Psoas muscle (tissue), 8 donors: Measurements from ENCODE around the gene RSPH6A. TPM values are rescaled to one million over a fixed set of nuclear protein-coding genes. Genes with fewer than 3 reads are reported as not detected.

Experiments
- ATAC-seq, 4 donors: fragments of 200-7000 bp; cut with Tn5 transposase; one replicate each; pipeline ENCODE4 v1.9.1; 2020; ENCODE audit warnings: moderate library complexity in 3 of 4, mild to moderate bottlenecking in 2 of 4
- DNase-seq, 2 donors: peaks; one replicate each; pipeline ENCODE4 v3.0.0-alpha.2; 2020
- H3K27ac ChIP-seq: fragments of 200-600 bp; one replicate; pipeline ENCODE4 v1.8.0; 2022
- H3K27me3 ChIP-seq, 3 donors: fragments of 200-600 bp in 1 of 3; one replicate each; pipeline versions ENCODE4 v1.6.1 to v1.8.0; 2013 to 2022; ENCODE audit warnings: low read length in 2 of 3, mild to moderate bottlenecking in 2 of 3, moderate library complexity in 1 of 3; ENCODE audit not compliant: insufficient read depth in 3 of 3
- H3K36me3 ChIP-seq, 2 donors: fragments of 200-600 bp in 1 of 2; one replicate each; pipeline versions ENCODE4 v1.6.1 to v1.8.0; 2013 to 2022; ENCODE audit warnings: low read depth in 1 of 2, mild to moderate bottlenecking in 1 of 2, moderate library complexity in 1 of 2; ENCODE audit not compliant: insufficient read depth in 1 of 2
- H3K4me1 ChIP-seq: fragments of 200-600 bp; one replicate; pipeline ENCODE4 v1.8.0; 2022
- H3K4me3 ChIP-seq: fragments of 200-600 bp; one replicate; pipeline ENCODE4 v1.8.0; 2022; ENCODE audit warnings: mild to moderate bottlenecking
- H3K9me3 ChIP-seq: fragments of 200-600 bp; one replicate; pipeline ENCODE4 v1.8.0; 2022
- WGBS, 3 donors: extraction: QIAGEN DNeasy Blood & Tissue Kit; methylation state at CpG; one replicate each; pipeline versions ENCODE4 v1.1.6 to v1.1.7; 2013; 5-methylcytosine and 5-hydroxymethylcytosine counted together
- intact Hi-C, 2 donors: fragments of 100-400 bp; cut with DNase I; formaldehyde crosslinking; loops; one replicate each; pipeline versions ENCODE4 v1.11.0 to v1.14.2; 2022
- polyA plus RNA-seq, 3 donors: library from polyadenylated mRNA; stranded (reverse); fragments of 200-250 nt; gene quantifications; one replicate each; pipeline ENCODE4 v1.2.3, GENCODE V29; 2013
- total RNA-seq, 4 donors: library from RNA; stranded (reverse); fragmentation: NEBNext Ultra II Directional in 2 of 4; extraction: Animal tissue kit (Norgen Biotek cat#: 25700) in 2 of 4; gene quantifications; one replicate each; pipeline versions ENCODE4 v1.2.1 to v1.2.4, GENCODE V29; 2021 to 2023
- TF ChIP-seq, protein P1 (sequence below): fragments of 200-600 bp; IDR thresholded peaks from one replicate; pipeline ENCODE4 v1.8.0; 2022; ENCODE audit warnings: antibody characterized with exemption
- donor health status: healthy with polysubstance abuse.
- donor health status: DM: no; HTN: no; CAD: no; lungs with moderate emphysema.
- donor health status: Bipolar disorder and iron deficiency.
- donor health status: healthy.
- donor health status: DM: yes; HTN: yes; CAD: no.
- donor health status: DM: no; HTN: no; CAD: no.
- donor health status: DM: no; HTN: no; CAD: no.
- donor health status: DM: yes; HTN: yes; CAD: no.

The RSPH6A gene
- total and polyA plus RNA-seq, 7 donors: 0.03 to 0.15 (median 0.09) TPM; not detected in 3

GRCh38 chr19:45777395-45777961 lies 37.6 kb downstream of the RSPH6A start:
- DNase-seq: no peak
- ATAC-seq: no peak
- intact Hi-C loops: no loop called here
- H3K4me1 ChIP-seq: peaks cover 21% of the 10 kb centered on the region
- H3K27ac ChIP-seq: no peak overlapping the region
- 93 to 94% (median 93%) methylated on average over 33 to 34 of the region's 34 CpGs for WGBS, 3 donors
- TF ChIP-seq, protein P1, sequence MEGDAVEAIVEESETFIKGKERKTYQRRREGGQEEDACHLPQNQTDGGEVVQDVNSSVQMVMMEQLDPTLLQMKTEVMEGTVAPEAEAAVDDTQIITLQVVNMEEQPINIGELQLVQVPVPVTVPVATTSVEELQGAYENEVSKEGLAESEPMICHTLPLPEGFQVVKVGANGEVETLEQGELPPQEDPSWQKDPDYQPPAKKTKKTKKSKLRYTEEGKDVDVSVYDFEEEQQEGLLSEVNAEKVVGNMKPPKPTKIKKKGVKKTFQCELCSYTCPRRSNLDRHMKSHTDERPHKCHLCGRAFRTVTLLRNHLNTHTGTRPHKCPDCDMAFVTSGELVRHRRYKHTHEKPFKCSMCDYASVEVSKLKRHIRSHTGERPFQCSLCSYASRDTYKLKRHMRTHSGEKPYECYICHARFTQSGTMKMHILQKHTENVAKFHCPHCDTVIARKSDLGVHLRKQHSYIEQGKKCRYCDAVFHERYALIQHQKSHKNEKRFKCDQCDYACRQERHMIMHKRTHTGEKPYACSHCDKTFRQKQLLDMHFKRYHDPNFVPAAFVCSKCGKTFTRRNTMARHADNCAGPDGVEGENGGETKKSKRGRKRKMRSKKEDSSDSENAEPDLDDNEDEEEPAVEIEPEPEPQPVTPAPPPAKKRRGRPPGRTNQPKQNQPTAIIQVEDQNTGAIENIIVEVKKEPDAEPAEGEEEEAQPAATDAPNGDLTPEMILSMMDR: no peak
- peaks cover 4 to 66% of the 10 kb centered on the region in 2 donors for H3K36me3 ChIP-seq
- H3K27me3 ChIP-seq: no peaks in the 10 kb centered on the region
- no peaks in the 10 kb centered on the region for H3K9me3 ChIP-seq
- H3K4me3 ChIP-seq: no peak overlapping the region

- Histone ChIP-seq H3K4me1 (peaks cover 15% of the 10 kb centered on the region), H3K4me3 (no peak overlapping the region), H3K27me3 (no peaks in the 10 kb centered on the region), H3K36me3 (peaks cover 4 to 74% of the 10 kb centered on the region in 2 donors), H3K9me3 (no peaks in the 10 kb centered on the region), H3K27ac (no peak overlapping the region)
- WGBS, 3 donors: 85 to 88% (median 88%) methylated on average over 9 of the region's 9 CpGs
- TF ChIP-seq, protein P1: no peak
- no peak for DNase-seq
- intact Hi-C loops: no loop called here
- ATAC-seq: no peak
These were observed 40.3 kb downstream of the RSPH6A start for GRCh38 chr19:45774765-45775164.

GRCh38 chr19:45773384-45773783 lies 41.7 kb downstream of the RSPH6A start:
- Histone ChIP-seq H3K4me3 (no peak overlapping the region), H3K36me3 (peaks cover 4 to 62% of the 10 kb centered on the region in 2 donors), H3K27me3 (no peaks in the 10 kb centered on the region), H3K4me1 (peaks cover 9% of the 10 kb centered on the region), H3K27ac (peak overlapping the region; percentile 58), H3K9me3 (no peaks in the 10 kb centered on the region)
- DNase-seq (no peak), ATAC-seq (no peak)
- 15 to 39% (median 29%) methylated on average over 2 of the region's 2 CpGs for WGBS, 3 donors
- intact Hi-C loops: no loop called here
- TF ChIP-seq, protein P1: no peak

DNA sequence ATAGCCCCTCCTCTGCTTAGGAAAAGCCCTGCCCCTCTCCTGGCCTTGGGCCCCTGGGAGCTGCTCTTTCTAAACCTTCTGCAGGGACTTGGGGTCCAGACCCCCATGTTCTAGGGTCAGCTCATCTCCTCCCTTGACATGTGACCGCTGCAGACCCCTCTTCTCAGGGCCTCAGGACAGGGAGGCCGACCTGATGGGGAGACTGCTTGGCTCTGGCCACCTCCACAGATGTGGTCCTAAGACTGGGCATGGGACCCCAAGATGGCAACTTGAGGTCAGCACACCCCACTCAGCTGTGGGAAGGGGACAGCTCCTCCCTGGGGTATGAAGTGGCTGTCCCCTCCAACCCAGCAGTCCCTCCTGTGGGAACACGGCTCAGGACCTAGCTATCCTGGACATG lies 42.2 kb downstream of the RSPH6A start:
- intact Hi-C loops: no loop called here

More for the DNA sequence above, 42.2 kb downstream of the RSPH6A start:
- Histone ChIP-seq H3K27ac (peak overlapping the region; percentile 58), H3K9me3 (no peaks in the 10 kb centered on the region), H3K4me3 (no peak overlapping the region), H3K27me3 (no peaks in the 10 kb centered on the region), H3K36me3 (peaks cover 0 to 57% of the 10 kb centered on the region in 2 donors), H3K4me1 (peaks cover 9% of the 10 kb centered on the region)
- ATAC-seq: no peak
- WGBS, 3 donors: 79 to 96% (median 86%) methylated on average over 3 of the region's 3 CpGs
- no peak for DNase-seq
- TF ChIP-seq, protein P1: no peak
